Cardiac fibroblast (primary cell): ENCODE measurements around the gene ADGRA1.

ENCODE experiments used
- DNase-seq, 2 donors: peaks; one replicate each; pipeline versions ENCODE4 v3.0.0 to v3.0.0-alpha.2; 2010; ENCODE audit warnings: low read depth in 2 of 2
- H3K4me3 ChIP-seq, 2 donors: replicated peaks in 1 of 2; 1 replicate in 1 of 2; 2 replicates in 1 of 2; pipeline ENCODE4 v1.5.1; 2011; ENCODE audit warnings: low read depth in 2 of 2, low read length in 2 of 2, mild to moderate bottlenecking in 2 of 2, moderate library complexity in 1 of 2
- TF ChIP-seq, protein P1 (sequence below): IDR thresholded peaks from one replicate; pipeline ENCODE4 v1.5.1; 2011; ENCODE audit warnings: low read depth, mild to moderate bottlenecking, low read length, inconsistent platforms

ADGRA1 gene

DNA sequence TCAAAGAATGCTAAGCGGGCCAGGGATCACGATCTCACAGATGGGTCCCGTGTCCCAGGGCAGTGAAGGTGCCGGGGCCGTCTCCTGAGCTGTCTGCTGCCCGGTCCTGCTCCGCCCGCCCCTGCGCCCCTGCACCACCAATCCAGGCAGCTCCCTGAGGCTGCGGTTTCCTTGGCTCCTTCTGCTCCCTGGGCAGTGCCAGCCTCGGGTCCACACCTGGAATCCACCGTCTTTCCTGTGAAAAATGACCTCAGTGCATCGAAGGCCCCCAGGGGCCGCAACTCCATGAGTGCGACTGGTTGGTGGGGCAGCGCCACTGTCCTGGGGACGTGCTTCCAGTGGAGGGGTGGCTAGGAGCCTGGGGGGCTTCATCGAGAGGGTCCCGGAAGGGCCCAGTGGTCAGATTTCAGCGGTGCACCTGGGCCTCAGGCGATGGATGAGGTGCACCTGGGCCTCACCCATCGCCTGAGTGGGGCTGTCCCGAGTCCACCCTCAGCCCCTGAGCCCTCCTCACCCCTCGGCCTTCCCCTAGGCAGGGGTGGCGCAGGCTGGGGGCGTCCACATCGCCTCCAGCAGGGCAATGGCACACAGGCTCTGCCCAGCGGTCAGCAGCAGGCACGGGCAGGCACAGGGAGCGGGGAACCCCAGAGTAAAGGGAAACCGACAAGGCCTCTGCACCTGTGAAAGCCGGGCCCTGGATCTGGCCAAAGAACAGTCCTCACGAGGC is 27.2 kb downstream of the ADGRA1 start:
- TF ChIP-seq, protein P1, sequence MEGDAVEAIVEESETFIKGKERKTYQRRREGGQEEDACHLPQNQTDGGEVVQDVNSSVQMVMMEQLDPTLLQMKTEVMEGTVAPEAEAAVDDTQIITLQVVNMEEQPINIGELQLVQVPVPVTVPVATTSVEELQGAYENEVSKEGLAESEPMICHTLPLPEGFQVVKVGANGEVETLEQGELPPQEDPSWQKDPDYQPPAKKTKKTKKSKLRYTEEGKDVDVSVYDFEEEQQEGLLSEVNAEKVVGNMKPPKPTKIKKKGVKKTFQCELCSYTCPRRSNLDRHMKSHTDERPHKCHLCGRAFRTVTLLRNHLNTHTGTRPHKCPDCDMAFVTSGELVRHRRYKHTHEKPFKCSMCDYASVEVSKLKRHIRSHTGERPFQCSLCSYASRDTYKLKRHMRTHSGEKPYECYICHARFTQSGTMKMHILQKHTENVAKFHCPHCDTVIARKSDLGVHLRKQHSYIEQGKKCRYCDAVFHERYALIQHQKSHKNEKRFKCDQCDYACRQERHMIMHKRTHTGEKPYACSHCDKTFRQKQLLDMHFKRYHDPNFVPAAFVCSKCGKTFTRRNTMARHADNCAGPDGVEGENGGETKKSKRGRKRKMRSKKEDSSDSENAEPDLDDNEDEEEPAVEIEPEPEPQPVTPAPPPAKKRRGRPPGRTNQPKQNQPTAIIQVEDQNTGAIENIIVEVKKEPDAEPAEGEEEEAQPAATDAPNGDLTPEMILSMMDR, result no peak
- no peak for DNase-seq
- no peak overlapping the region for H3K4me3 ChIP-seq

DNA sequence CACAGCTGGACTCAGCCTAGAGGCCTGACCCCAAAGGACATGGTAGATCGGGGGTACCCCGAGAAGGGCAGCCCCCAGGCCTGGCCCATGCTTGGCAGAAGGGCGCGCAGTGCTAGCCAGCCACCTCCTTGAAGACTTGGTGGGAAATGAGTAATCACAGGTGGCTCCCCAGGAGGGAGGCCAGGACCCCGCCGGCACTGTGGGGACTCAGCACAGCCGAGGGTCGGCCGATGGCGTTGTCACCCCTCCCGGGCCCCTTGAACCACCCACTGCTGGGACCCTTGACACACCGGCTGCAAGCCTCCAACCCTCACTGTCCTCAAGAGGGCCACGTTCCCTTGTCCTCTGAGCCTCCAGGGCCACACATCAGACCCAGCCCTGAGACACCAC is 27.7 kb downstream of the ADGRA1 start:
- DNase-seq, result no peak
- no peak overlapping the region for H3K4me3 ChIP-seq
- TF ChIP-seq, protein P1, result no peak

- no peak overlapping the region for H3K4me3 ChIP-seq
- DNase-seq, result no peak
- TF ChIP-seq, protein P1, result no peak
Observed at GRCh38 chr10:133115976-133116375, 28.3 kb downstream of the ADGRA1 start.

DNA sequence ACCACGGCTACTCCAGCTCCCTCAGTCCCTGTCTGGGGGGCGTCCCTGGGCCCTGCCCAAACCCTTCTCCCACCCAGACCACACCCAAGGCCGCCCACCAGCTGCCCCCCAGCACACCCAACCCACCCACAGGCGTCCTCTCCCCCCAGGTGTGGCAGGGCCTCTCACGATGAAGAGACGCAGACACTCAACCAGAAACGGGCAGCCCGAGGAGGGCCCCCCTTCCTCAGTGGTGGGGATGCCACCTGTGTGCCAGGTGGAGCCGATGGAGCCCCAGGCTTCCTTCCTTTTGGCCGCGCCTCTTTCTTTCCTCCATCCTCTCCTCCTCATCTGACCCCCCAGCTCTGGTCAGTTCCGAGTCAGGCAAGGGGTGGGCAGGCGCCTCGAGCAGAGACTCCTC is 28.7 kb downstream of the ADGRA1 start:
- TF ChIP-seq, protein P1, result no peak
- DNase-seq, result no peak
- no peak overlapping the region for H3K4me3 ChIP-seq

- H3K4me3 ChIP-seq, result no peak overlapping the region
- TF ChIP-seq, protein P1, result no peak
- DNase-seq, result no peak
Observed at GRCh38 chr10:133117036-133117687, 29.4 kb downstream of the ADGRA1 start.

DNA sequence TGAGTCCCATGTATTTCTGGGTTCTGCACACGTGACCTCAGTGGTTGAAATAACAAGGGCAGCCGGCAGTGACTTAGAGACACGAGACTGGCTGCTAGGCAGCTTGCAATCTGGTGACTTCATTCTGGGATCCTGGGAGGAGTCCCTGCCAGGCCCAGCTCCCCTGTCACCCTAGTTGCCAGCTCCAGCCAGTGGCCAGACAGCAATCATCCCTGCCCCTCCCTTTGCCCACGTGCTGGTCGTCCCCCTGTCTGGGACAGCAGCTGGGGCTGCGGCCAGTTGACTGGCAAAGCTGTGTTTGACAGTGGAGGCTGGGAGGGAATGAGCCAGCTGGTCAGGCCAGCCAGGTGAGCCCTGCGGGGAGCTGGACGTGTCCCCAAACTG is 30.0 kb downstream of the ADGRA1 start:
- TF ChIP-seq, protein P1, result no peak
- DNase-seq, result no peak
- no peak overlapping the region for H3K4me3 ChIP-seq
